GM13977 (cell line): ENCODE results near the gene EEFSEC.

ENCODE experiments used
- DNase-seq: peaks from one replicate; pipeline ENCODE4 v3.0.0; 2012; ENCODE audit warnings: low spot score
- in situ Hi-C: fragments of 300-500 bp; cut with MboI; formaldehyde crosslinking; loops from one replicate; pipeline ENCODE4 v1.12.0; 2022; ENCODE audit warnings: low sequenced_read_pairs, low pct_unique_long_range_greater_than_20kb, mixed read lengths, inconsistent platforms; ENCODE audit not compliant: unreplicated experiment
- TF ChIP-seq, protein P1 (sequence below): IDR thresholded peaks from 2 replicates; pipeline ENCODE4 v1.5.1; 2012; ENCODE audit warnings: mild to moderate bottlenecking, control low read depth; ENCODE audit not compliant: insufficient read depth; ENCODE audit errors: extremely low read depth, missing control alignments

EEFSEC gene

DNA sequence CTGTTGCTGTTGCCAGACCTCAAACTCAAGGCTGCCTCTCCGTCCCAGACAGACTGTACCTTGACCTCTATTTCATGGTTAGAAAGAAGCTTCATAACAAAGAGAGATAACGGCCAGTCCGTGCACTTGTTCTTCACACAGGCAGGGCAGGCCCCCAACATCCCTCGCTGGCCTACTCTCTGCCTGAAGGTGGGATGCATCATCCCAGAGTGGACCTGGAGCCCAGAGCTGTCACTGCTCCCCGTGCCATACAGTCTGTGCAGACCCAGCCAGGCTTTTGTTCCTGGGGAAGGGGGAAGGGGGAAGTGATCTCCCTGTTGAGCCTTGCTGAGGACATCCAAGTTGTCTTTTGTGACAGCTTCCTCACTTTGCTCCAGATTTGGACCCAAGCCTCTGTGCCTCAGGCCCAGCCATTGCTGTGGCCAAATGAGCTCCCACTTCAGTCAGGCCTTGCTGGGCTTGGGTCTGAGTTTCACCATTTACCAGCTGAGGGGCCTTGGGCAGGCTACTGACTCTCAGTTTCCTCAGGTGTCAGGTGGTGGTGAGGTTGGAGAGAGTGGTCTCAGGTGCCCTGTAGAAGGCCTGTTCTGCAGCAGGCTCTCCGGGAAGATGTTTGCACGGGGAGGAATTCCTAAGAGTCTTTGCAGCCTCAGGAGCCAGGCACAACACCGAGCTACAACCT lies 171.8 kb downstream of the EEFSEC start:
- in situ Hi-C loops: no loop called here
- TF ChIP-seq, protein P1, sequence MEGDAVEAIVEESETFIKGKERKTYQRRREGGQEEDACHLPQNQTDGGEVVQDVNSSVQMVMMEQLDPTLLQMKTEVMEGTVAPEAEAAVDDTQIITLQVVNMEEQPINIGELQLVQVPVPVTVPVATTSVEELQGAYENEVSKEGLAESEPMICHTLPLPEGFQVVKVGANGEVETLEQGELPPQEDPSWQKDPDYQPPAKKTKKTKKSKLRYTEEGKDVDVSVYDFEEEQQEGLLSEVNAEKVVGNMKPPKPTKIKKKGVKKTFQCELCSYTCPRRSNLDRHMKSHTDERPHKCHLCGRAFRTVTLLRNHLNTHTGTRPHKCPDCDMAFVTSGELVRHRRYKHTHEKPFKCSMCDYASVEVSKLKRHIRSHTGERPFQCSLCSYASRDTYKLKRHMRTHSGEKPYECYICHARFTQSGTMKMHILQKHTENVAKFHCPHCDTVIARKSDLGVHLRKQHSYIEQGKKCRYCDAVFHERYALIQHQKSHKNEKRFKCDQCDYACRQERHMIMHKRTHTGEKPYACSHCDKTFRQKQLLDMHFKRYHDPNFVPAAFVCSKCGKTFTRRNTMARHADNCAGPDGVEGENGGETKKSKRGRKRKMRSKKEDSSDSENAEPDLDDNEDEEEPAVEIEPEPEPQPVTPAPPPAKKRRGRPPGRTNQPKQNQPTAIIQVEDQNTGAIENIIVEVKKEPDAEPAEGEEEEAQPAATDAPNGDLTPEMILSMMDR: no peak
- DNase-seq: no peak

GRCh38 chr3:128326051-128326823 lies 173.0 kb downstream of the EEFSEC start:
- in situ Hi-C loops: no loop called here
- TF ChIP-seq, protein P1: no peak
- DNase-seq: no peak

- TF ChIP-seq, protein P1: no peak
- DNase-seq: no peak
- in situ Hi-C loops: no loop called here
These were observed 174.3 kb downstream of the EEFSEC start for GRCh38 chr3:128327606-128328031.

GRCh38 chr3:128328546-128329458 lies 175.5 kb downstream of the EEFSEC start:
- TF ChIP-seq, protein P1: no peak
- in situ Hi-C loops: no loop called here
- no peak for DNase-seq

DNA sequence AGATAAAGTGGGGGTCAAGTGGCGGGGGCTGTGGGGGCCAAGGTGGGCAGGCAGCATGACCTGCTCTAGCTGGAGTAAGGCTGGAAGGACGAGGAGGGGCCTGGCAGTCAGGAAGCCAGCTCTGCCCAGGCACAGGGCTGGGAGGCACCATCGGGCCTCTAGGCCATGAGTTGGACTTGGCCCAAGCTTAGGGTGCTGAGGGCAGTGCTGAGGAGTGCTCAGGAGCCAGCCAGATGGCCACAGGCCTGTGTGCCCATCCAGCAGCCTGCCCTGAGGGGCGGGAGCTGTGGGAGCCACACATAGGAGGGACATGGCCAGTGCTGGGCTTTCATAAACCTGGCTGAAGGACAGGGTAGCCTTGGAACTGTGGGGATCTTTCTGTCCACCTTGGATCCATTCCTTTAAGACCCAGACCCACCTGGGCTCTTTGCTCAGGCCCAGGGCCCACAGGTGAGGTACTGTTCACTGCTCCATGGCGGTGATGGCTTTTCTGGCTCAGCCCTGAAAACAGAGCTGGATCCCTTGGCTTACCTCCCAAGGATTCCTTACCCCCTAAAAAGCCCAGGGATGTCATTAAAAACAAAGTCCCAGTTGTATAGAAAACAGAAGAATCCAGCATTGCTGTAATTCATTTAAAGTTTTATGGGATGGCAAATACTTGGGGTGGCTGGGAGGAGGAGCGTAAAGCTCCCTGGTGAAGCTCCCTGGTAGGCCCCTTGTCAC lies 176.4 kb downstream of the EEFSEC start:
- DNase-seq: no peak
- TF ChIP-seq, protein P1: no peak
- in situ Hi-C loops: no loop called here
